Activated CD4-positive, alpha-beta T cell treated with anti-CD3 and anti-CD28 coated beads, Interleukin-2, amount 10 ng/mL, durations not matched to agents 24 days and 14 days (primary cell): ENCODE results near the gene BARHL1. TPM values are rescaled to one million over a fixed set of nuclear protein-coding genes. Genes with fewer than 3 reads are reported as not detected.

Experiments used
- DNase-seq: peaks from one replicate; pipeline ENCODE4 v3.0.0; 2022
- H3K27ac Mint-ChIP-seq: one replicate; pipeline ENCODE4 v1.8.0; 2022; ENCODE audit warnings: mild to moderate bottlenecking, mixed read lengths
- H3K27me3 Mint-ChIP-seq: one replicate; pipeline ENCODE4 v1.8.0; 2022; ENCODE audit warnings: mixed read lengths
- H3K36me3 Mint-ChIP-seq: one replicate; pipeline ENCODE4 v1.8.0; 2022; ENCODE audit warnings: low read depth, mild to moderate bottlenecking, mixed read lengths
- H3K4me1 Mint-ChIP-seq: one replicate; pipeline ENCODE4 v1.8.0; 2021; ENCODE audit warnings: mixed read lengths
- H3K4me3 Mint-ChIP-seq: one replicate; pipeline ENCODE4 v1.8.0; 2022; ENCODE audit warnings: mild to moderate bottlenecking, moderate library complexity, mixed read lengths
- H3K9me3 Mint-ChIP-seq: one replicate; pipeline ENCODE4 v1.8.0; 2021; ENCODE audit warnings: mixed read lengths
- intact Hi-C: fragments of 100-400 bp; cut with micrococcal nuclease; formaldehyde crosslinking; loops from one replicate; pipeline ENCODE4 v1.15.1; 2023
- total RNA-seq: library from RNA; stranded (reverse); gene quantifications from 2 replicates; pipeline ENCODE4 v1.2.3, GENCODE V29; 2022

BARHL1 gene
- total RNA-seq: not detected in 2 replicates

DNA sequence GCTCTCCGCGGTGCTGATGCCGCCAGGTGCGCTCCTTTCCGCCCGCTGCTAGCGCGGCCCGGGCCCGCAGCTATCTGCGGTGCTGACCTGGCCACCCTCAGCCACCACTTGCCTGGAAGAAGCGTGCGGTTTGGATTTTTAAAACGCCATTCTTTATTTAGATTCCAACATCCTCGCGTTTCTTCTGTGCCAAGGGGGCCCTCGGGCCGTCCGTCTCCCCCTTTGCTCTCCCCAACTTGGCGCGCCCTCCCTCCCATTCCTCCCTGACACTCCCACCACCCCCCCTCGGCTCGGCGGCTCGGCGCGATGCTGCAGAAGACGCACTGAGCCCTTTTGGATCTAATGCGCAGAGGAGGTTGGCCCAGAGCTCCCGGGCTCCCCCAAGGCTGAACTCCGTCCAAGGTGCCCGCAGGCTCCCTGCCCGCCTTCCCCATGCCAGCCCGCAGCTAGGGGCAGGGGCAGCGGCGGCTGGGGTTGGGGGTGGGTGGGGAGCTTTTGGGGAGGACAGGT lies at the start of gene BARHL1:
TSS of gene BARHL1 (plus strand) at position 331 of the 510 bp plus-strand sequence. CDS start 192 bp downstream, outside the sequence.
- intact Hi-C loops: no loop called here
- H3K27me3 Mint-ChIP-seq: peaks cover 72% of the 10 kb centered on the region
- H3K9me3 Mint-ChIP-seq: no peaks in the 10 kb centered on the region
- peak within 1 kb of the TSS; percentile 51 for H3K27ac Mint-ChIP-seq
- no peaks in the 10 kb centered on the region for H3K36me3 Mint-ChIP-seq
- peaks cover 8% of the 10 kb centered on the region for H3K4me1 Mint-ChIP-seq
- H3K4me3 Mint-ChIP-seq: peak within 1 kb of the TSS; percentile 79
- DNase-seq: no peak

DNA sequence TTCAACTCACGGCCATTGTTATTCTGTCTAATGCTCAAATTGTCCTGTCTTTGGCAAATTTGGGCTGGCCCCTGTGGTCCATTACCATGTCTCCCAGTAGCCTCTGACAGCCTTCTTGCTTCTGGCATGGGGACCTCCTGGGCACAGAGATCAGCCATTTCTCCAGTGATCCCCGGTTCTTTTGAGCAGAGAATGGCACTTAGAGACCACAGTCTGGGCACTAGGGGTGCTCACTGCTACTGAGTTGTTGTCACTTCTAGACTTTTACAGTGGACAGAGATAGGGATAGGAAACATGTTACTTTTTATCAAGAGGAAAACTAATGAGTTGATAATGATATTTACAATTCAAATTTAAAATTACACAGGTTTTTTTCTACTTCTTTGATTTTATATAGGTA lies 47.6 kb upstream of the BARHL1 start:
- Mint-ChIP-seq H3K4me1 (no peaks in the 10 kb centered on the region), H3K4me3 (no peak overlapping the region), H3K27me3 (peaks cover 14% of the 10 kb centered on the region), H3K36me3 (no peaks in the 10 kb centered on the region), H3K27ac (no peak overlapping the region), H3K9me3 (no peaks in the 10 kb centered on the region)
- DNase-seq: no peak
- intact Hi-C loops: no loop called here

DNA sequence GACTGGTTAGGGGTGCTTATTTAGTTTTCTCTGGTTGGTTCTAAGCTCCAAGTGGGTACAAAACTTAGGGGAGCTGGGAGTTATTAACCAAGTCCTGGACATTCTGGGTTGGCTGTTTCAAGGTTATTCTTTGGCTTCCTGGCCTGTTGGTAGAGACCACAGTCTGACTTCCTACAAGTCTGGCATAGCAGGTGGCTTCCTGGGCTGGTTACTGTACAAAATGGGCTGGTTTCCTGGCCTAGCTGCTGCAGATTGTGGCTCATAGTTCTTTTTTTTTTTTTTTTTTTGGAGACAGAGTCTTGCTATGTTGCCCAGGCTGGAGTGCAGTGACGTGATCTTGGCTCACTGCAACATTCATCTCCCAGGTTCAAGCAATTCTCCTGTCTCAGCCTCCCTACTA lies 46.3 kb upstream of the BARHL1 start:
- H3K4me3 Mint-ChIP-seq: no peak overlapping the region
- intact Hi-C loops: no loop called here
- peaks cover 8% of the 10 kb centered on the region for H3K27me3 Mint-ChIP-seq
- H3K9me3 Mint-ChIP-seq: no peaks in the 10 kb centered on the region
- no peak for DNase-seq
- H3K4me1 Mint-ChIP-seq: no peaks in the 10 kb centered on the region
- no peak overlapping the region for H3K27ac Mint-ChIP-seq
- no peaks in the 10 kb centered on the region for H3K36me3 Mint-ChIP-seq

DNA sequence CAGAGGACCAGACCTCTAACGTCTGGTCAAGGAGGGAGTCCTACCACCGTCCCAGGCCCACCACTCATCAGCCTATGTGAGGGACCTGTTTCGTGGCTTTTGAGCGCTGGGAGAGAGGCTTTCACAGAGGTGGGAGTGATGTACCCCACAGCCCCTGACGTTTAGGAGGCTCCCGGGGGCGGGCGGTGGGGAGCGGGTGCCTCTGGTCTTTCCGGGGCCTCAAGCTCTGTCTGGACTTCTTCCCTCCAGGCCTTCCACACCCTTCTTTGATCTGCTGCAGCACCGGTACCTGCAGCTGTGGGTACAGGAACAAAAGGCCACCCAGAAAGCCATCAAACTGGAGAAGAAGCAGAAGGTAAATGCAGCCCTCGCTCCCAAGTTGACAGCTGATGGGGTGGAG lies 45.1 kb upstream of the BARHL1 start:
- Mint-ChIP-seq H3K36me3 (no peaks in the 10 kb centered on the region), H3K27ac (no peak overlapping the region), H3K27me3 (no peaks in the 10 kb centered on the region), H3K9me3 (no peaks in the 10 kb centered on the region), H3K4me3 (no peak overlapping the region), H3K4me1 (no peaks in the 10 kb centered on the region)
- intact Hi-C loops: no loop called here
- no peak for DNase-seq

DNA sequence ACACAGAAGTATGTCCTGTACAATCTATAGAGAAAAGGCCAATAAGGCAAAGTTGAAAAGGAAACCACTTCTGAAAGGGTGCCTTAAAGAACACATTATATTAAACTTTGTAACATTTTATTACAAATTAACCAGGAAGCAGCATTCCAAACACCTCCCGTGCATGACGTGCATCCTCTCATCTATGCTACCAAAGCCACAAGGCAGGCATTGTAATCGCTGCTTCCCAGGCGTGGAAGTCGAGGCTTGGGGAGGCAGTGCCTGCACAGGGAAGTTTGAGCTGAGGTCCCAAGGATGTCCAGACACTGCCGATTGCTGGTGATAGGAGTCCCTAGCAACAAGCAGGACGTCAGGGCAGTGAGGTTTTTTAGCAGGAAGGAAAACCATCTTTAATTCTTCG lies 44.3 kb upstream of the BARHL1 start:
- DNase-seq: no peak
- H3K27me3 Mint-ChIP-seq: no peaks in the 10 kb centered on the region
- H3K9me3 Mint-ChIP-seq: no peaks in the 10 kb centered on the region
- H3K4me3 Mint-ChIP-seq: no peak overlapping the region
- intact Hi-C loops: no loop called here
- H3K27ac Mint-ChIP-seq: no peak overlapping the region
- no peaks in the 10 kb centered on the region for H3K36me3 Mint-ChIP-seq
- no peaks in the 10 kb centered on the region for H3K4me1 Mint-ChIP-seq

DNA sequence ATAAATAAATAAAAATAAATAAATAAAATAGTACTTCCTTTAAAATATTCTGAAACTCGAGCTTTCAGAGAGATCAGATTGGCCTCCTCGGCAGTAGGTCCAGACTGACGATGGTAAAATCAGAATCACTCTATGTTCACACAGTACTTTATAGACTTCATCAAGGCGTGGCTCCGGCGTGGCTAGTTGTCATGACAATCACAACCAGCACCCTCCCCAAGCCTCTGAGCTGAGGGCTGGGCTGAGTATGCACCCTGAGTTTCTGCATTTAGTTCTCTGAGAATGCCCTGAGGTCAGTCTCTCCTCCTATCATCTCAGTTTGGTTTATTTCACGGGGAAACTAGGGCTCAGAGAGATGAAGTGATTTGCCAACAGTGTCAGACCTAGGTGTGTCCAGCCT lies 43.3 kb upstream of the BARHL1 start:
- Mint-ChIP-seq H3K4me3 (no peak overlapping the region), H3K27ac (no peak overlapping the region), H3K27me3 (no peaks in the 10 kb centered on the region), H3K4me1 (no peaks in the 10 kb centered on the region), H3K36me3 (no peaks in the 10 kb centered on the region), H3K9me3 (no peaks in the 10 kb centered on the region)
- intact Hi-C loops: no loop called here
- DNase-seq: no peak

DNA sequence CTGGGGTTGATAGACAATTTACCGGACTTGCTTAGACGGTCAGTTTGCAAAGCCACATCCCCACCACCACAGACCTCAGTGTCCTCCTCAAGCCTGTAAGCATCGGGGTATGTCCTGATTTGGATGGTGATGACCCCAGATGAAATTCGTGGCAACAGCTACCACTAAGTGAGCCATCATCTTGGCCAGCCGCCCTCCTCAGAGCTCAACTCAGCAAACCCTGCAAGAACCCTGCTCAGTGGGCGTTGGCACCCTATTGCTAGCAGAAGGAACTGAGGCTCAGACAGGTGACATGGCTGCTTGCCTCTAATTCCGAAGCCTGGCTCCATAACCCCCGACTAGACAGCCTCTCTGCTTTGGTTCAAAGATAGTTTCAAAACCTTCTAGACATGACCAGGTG lies 41.4 kb upstream of the BARHL1 start:
- Mint-ChIP-seq H3K27me3 (peaks cover 5% of the 10 kb centered on the region), H3K27ac (no peak overlapping the region), H3K4me1 (no peaks in the 10 kb centered on the region), H3K36me3 (no peaks in the 10 kb centered on the region), H3K4me3 (no peak overlapping the region), H3K9me3 (no peaks in the 10 kb centered on the region)
- DNase-seq: no peak
- intact Hi-C loops: no loop called here

DNA sequence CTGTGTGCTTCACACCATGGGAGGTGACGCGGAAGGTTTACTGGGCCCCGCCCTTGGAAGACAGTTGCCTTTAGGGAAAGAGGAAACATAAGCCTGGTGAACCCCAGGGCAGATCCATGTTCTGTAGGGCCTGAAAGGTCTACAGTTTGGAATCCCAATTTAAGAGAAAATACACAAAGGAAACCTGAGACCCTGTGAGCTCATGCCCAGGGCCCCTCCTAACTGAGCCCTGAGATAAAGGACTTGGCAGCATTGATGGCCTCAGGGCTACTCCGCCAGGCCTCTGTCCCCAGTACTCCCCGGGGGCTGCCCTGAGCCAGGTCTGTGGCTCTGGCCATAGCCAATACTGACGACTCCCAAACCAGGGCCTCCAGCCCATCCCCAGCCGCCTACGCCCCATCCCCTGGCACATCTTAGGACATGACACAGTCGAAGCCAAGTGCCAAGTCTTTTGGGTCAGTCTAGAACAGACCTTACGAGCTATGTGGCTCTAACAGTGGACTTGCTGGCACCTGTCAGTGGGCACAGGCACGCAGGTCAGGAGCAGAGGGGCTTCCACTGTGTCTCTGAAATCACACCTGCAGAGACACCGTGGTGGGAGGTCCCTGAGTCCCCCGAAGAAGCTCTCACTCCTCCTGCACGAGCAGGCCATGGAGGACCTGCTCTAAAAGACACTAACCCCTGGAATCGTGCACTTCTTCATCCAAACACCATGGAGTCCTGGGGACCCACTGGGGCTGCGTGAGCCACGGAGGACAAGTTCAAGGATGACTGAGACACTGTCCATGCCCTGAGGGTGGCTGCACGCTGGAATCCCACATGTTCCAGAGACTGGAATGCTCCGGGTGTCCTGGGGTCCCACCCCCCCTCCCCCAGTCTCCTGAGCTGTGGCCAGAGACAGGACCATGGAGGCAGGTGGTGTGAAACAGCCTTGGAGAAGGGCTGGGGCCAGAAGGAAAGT lies 40.3 kb upstream of the BARHL1 start:
- Mint-ChIP-seq H3K4me3 (no peak overlapping the region), H3K27ac (no peak overlapping the region), H3K27me3 (peaks cover 5% of the 10 kb centered on the region), H3K9me3 (no peaks in the 10 kb centered on the region), H3K36me3 (no peaks in the 10 kb centered on the region), H3K4me1 (no peaks in the 10 kb centered on the region)
- intact Hi-C loops: no loop called here
- DNase-seq: no peak

DNA sequence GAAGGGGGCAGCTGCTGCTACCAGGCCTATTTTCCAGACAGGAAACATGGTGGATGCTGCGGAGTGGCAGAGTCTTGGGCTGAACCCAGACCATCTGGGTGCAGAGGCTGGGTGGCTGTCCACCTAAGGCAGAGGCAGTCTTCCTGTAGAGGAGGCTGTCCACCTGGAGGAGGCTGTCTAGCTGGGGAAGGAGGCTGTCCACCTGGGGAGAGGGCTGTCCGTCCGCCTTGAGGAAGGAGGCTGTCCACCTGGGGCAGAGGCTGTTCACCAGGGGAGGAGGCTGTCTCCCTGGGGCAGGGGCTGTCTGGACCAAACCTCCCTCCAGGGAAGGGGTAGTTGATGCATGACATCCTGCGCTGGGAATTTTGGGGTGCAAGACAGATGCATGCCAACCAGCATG lies 39.2 kb upstream of the BARHL1 start:
- Mint-ChIP-seq H3K27ac (no peak overlapping the region), H3K36me3 (no peaks in the 10 kb centered on the region), H3K27me3 (peaks cover 5% of the 10 kb centered on the region), H3K9me3 (no peaks in the 10 kb centered on the region), H3K4me3 (no peak overlapping the region), H3K4me1 (no peaks in the 10 kb centered on the region)
- DNase-seq: no peak
- intact Hi-C loops: no loop called here

DNA sequence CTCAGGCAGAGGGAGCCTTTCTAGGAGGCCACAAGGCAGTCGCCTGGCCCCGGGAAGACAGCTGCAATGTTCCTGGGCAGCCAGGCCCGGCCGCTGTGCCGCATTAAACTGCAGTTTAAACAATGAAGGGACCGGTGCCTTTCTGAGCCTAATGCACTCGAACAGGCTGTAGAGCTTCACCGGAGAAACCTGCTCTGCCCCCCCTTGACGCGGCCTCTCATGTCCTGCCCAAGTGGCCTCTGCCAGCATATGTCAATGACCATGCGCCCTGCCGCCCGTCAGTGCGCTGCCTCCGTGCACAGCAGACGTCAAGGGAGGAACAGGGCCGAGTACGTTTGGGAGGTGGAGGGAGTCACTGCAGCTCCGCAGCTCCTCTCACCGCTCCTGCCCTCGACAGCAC lies 38.4 kb upstream of the BARHL1 start:
- H3K4me3 Mint-ChIP-seq: no peak overlapping the region
- H3K4me1 Mint-ChIP-seq: no peaks in the 10 kb centered on the region
- intact Hi-C loops: no loop called here

DNA sequence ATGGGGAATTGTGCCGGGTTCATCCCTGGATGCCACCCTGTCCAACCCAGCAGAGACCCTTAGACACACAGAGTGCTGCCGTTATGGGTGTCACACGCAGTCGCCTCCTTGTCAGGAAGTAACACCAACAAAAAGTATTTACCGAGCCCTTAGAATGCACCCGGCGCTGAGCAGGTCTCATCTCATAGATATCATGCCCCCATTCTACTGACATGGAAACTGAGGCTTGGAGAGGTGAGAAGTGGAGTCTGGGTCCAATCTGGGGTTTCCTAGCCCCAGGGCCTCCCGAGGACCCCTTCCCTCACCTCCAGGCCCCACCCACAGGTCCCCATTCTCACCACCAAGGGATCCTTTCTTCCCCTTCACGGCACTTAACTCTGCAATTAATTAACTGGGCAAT lies 36.8 kb upstream of the BARHL1 start:
- intact Hi-C loops: no loop called here
- no peak overlapping the region for H3K27ac Mint-ChIP-seq
- H3K4me3 Mint-ChIP-seq: no peak overlapping the region
- no peaks in the 10 kb centered on the region for H3K4me1 Mint-ChIP-seq
- H3K9me3 Mint-ChIP-seq: no peaks in the 10 kb centered on the region
- H3K27me3 Mint-ChIP-seq: peaks cover 5% of the 10 kb centered on the region
- H3K36me3 Mint-ChIP-seq: no peaks in the 10 kb centered on the region
- DNase-seq: no peak

More for the DNA sequence above, 38.4 kb upstream of the BARHL1 start:
- Mint-ChIP-seq H3K27me3 (peaks cover 5% of the 10 kb centered on the region), H3K36me3 (no peaks in the 10 kb centered on the region), H3K27ac (no peak overlapping the region), H3K9me3 (no peaks in the 10 kb centered on the region)
- DNase-seq: no peak

DNA sequence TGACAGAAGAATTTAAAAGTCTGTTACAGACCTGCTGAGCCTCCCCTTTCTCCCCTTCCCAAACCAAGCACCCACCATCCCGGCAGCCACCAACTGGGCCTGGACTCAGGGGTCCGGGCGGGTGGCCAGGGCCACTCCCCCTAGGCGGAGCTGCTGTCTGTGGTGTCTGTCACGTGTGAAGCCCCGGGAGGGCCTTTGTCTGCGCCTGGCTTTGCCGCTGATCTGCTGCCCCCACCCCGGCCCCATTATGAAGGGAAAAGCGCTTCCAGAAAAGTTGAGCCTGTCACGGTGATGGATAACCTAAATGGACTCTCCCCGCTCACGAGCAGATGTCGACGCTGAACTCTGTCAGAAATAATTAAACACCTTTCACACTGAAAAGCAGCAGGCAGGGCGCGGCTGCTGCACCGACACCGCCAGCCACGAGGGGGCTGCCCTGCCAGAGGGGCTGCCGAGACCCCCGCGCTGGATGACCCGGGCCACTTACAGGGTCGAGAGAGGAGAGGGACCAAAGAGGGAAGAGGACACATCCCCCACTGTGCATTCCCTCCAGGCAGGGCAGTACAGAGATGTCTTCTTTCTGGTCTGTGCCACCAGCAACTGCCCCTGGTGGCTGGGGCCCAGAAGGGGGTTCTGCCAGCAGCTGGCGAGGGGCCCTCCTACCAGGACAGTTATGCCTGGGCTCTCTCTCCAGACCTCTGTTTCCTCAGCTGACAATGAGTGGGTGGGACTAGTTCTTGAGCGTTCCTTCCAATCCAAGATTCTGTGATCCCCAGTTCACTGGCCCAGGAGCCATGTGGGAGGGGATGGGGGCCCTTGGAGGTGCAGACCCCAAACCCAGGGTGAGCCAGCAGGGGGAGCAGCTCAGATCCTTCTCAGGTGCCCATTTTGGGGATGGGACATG lies 36.0 kb upstream of the BARHL1 start:
- DNase-seq: no peak
- intact Hi-C loops: no loop called here
- Mint-ChIP-seq H3K27me3 (peaks cover 5% of the 10 kb centered on the region), H3K4me3 (no peak overlapping the region), H3K9me3 (no peaks in the 10 kb centered on the region), H3K27ac (no peak overlapping the region), H3K36me3 (no peaks in the 10 kb centered on the region), H3K4me1 (no peaks in the 10 kb centered on the region)

DNA sequence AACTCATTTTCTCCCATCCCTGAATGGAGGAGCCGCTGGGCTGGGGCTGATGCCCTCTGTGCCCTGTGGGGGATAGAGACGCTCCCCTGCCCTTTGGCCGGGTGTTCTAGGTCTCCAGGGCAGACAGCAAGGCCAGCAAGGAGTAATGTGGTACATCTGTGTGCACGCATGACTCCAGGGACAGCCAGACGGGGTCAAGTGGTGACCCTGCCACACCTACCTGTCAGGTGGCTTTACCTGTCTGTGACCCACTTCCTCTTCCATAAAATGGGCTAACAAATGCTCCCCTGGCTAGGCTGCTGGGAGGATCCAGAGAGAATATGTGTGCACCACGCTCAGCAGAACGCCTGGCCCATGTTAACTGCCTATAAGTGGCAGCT lies 35.4 kb upstream of the BARHL1 start:
- Mint-ChIP-seq H3K9me3 (no peaks in the 10 kb centered on the region), H3K27ac (no peak overlapping the region), H3K36me3 (no peaks in the 10 kb centered on the region), H3K4me1 (no peaks in the 10 kb centered on the region), H3K27me3 (peaks cover 5% of the 10 kb centered on the region), H3K4me3 (no peak overlapping the region)
- intact Hi-C loops: no loop called here
- no peak for DNase-seq

DNA sequence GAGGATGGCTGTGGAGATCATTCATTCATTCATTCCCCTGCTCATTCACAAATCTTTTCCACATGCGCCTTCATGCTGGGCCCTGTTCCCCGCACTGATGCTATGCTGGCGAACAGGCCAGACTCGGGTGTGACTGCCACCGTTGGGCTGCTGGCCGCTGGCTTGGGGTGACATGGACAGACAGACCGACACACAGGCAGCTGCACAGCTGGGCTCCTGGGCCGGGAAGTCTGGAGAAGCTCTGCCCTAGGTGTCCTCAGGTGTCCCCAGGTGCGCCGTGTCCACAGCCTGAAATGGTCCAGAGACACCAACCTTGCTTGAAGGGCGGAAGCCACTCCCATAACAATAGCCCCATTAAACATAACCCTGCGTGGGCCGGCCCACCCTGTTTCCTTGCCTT lies 35.0 kb upstream of the BARHL1 start:
- no peak for DNase-seq
- Mint-ChIP-seq H3K9me3 (no peaks in the 10 kb centered on the region), H3K27ac (no peak overlapping the region), H3K4me1 (no peaks in the 10 kb centered on the region), H3K36me3 (no peaks in the 10 kb centered on the region), H3K27me3 (peaks cover 5% of the 10 kb centered on the region), H3K4me3 (no peak overlapping the region)
- intact Hi-C loops: no loop called here
